Measurements from ENCODE around the gene ZNF595.
"Not testable (repeated sequence)": the region's sequence is repeated elsewhere in the genome, so short reads cannot be mapped to it uniquely, and the experiment has no call there.

ZNF595 gene

GRCh38 chr4:38202-38601 is 14.9 kb upstream of the ZNF595 start:
- not testable (repeated sequence) for H3K4me1 Mint-ChIP-seq; H3K27me3 Mint-ChIP-seq (ENCODE audit: low read depth, poor library complexity); DNase-seq; H3K36me3 Mint-ChIP-seq (ENCODE audit: low read depth); H3K27ac Mint-ChIP-seq; H3K4me3 Mint-ChIP-seq
- peaks cover 13% of the 10 kb centered on the region for H3K9me3 Mint-ChIP-seq

GRCh38 chr4:43375-43774 is 9.7 kb upstream of the ZNF595 start:
- not testable (repeated sequence) for H3K4me3 Mint-ChIP-seq; H3K27me3 Mint-ChIP-seq (ENCODE audit: low read depth, poor library complexity); H3K36me3 Mint-ChIP-seq (ENCODE audit: low read depth); H3K4me1 Mint-ChIP-seq; H3K9me3 Mint-ChIP-seq; DNase-seq; H3K27ac Mint-ChIP-seq

GRCh38 chr4:51253-51652 is 1.9 kb upstream of the ZNF595 start:
- H3K4me3 Mint-ChIP-seq, H3K9me3 Mint-ChIP-seq: not testable (repeated sequence)

GRCh38 chr4:51655-52277 is 1.4 kb upstream of the ZNF595 start:
- DNase-seq; H3K36me3 Mint-ChIP-seq (ENCODE audit: low read depth): not testable (repeated sequence)

More at GRCh38 chr4:51253-51652, 1.9 kb upstream of the ZNF595 start:
- not testable (repeated sequence) for H3K4me1 Mint-ChIP-seq; H3K27me3 Mint-ChIP-seq (ENCODE audit: low read depth, poor library complexity); DNase-seq; H3K36me3 Mint-ChIP-seq (ENCODE audit: low read depth); H3K27ac Mint-ChIP-seq

GRCh38 chr4:53521-53920 is 400 bp downstream of the ZNF595 start:
- H3K4me1 Mint-ChIP-seq; DNase-seq; H3K27me3 Mint-ChIP-seq (ENCODE audit: low read depth, poor library complexity); H3K36me3 Mint-ChIP-seq (ENCODE audit: low read depth); H3K4me3 Mint-ChIP-seq; H3K27ac Mint-ChIP-seq: not testable (repeated sequence)
- peaks cover 11% of the 10 kb centered on the region for H3K9me3 Mint-ChIP-seq

More at GRCh38 chr4:51655-52277, 1.4 kb upstream of the ZNF595 start:
- H3K27ac Mint-ChIP-seq; H3K4me3 Mint-ChIP-seq; H3K4me1 Mint-ChIP-seq; H3K27me3 Mint-ChIP-seq (ENCODE audit: low read depth, poor library complexity); H3K9me3 Mint-ChIP-seq: not testable (repeated sequence)

- not testable (repeated sequence) for H3K27me3 Mint-ChIP-seq (ENCODE audit: low read depth, poor library complexity); H3K27ac Mint-ChIP-seq; H3K4me3 Mint-ChIP-seq; DNase-seq; H3K4me1 Mint-ChIP-seq
- peaks cover 21% of the 10 kb centered on the region for H3K9me3 Mint-ChIP-seq
- peaks cover 17% of the 10 kb centered on the region for H3K36me3 Mint-ChIP-seq (ENCODE audit: low read depth)
Measured at GRCh38 chr4:64733-65132, 11.6 kb downstream of the ZNF595 start.

- Mint-ChIP-seq H3K36me3 (ENCODE audit: low read depth) (peaks cover 81% of the 10 kb centered on the region), H3K27me3 (ENCODE audit: low read depth, poor library complexity) (peaks cover 3% of the 10 kb centered on the region), H3K4me3 (no peak overlapping the region)
Measured at GRCh38 chr4:71830-72229, 18.7 kb downstream of the ZNF595 start.

GRCh38 chr4:85951-86350 is 32.8 kb downstream of the ZNF595 start:
- H3K27me3 Mint-ChIP-seq (ENCODE audit: low read depth, poor library complexity) = peaks cover 6% of the 10 kb centered on the region
- H3K9me3 Mint-ChIP-seq = peaks cover 97% of the 10 kb centered on the region
- no peak overlapping the region for H3K27ac Mint-ChIP-seq
- H3K36me3 Mint-ChIP-seq (ENCODE audit: low read depth) = peaks cover 85% of the 10 kb centered on the region
- no peak overlapping the region for H3K4me3 Mint-ChIP-seq
- no peaks in the 10 kb centered on the region for H3K4me1 Mint-ChIP-seq
- no peak for TF ChIP-seq CTCF (IDR thresholded peaks at IDR 0.05)
- DNase-seq = no peak

More at GRCh38 chr4:71830-72229, 18.7 kb downstream of the ZNF595 start:
- H3K9me3 Mint-ChIP-seq = peaks cover 81% of the 10 kb centered on the region
- no peaks in the 10 kb centered on the region for H3K4me1 Mint-ChIP-seq
- H3K27ac Mint-ChIP-seq = no peak overlapping the region
- no peak for TF ChIP-seq CTCF (IDR thresholded peaks at IDR 0.05)
- DNase-seq = no peak

- H3K4me1 Mint-ChIP-seq; H3K27me3 Mint-ChIP-seq (ENCODE audit: low read depth, poor library complexity); DNase-seq; H3K27ac Mint-ChIP-seq; H3K4me3 Mint-ChIP-seq: not testable (repeated sequence)
- H3K36me3 Mint-ChIP-seq (ENCODE audit: low read depth) = peaks cover 85% of the 10 kb centered on the region
- H3K9me3 Mint-ChIP-seq = peaks cover 97% of the 10 kb centered on the region
Measured at GRCh38 chr4:86559-87324, 33.6 kb downstream of the ZNF595 start.

All from nephron progenitor cell (in vitro differentiated cells).